Erythroblast (primary cell): ENCODE data around the gene TNIK.

ENCODE experiments used
- GATA1 ChIP-seq: IDR thresholded peaks from 2 replicates; pipeline ENCODE4 v1.6.1; 2011; ENCODE audit warnings: low read depth, mild to moderate bottlenecking, control low read depth, low read length, moderate library complexity
- POLR2A ChIP-seq: IDR thresholded peaks from 2 replicates; pipeline ENCODE4 v1.6.1; 2011; ENCODE audit warnings: mild to moderate bottlenecking, low read length

- TF ChIP-seq POLR2A = no peak
- TF ChIP-seq GATA1 = no peak
These were observed 182.5 kb downstream of the TNIK start for GRCh38 chr3:171277456-171278298.
